HG03045 (cell line): ENCODE data around the gene TTC1.
A peak's percentile ranks its signal among the peaks of the same experiment; 100 is the strongest.
"Not testable (repeated sequence)": the region's sequence is repeated elsewhere in the genome, so short reads cannot be mapped to it uniquely, and the experiment has no call there.

ENCODE experiments used
- ATAC-seq: cut with Tn5 transposase; IDR thresholded peaks from one replicate; pipeline ENCODE4 v1.9.1; 2021; ENCODE audit warnings: mild to moderate bottlenecking, moderate library complexity; ENCODE audit not compliant: unreplicated experiment

The TTC1 gene

GRCh38 chr5:159995907-159996306, 13.0 kb upstream of the TTC1 start:
- ATAC-seq = no peak

DNA sequence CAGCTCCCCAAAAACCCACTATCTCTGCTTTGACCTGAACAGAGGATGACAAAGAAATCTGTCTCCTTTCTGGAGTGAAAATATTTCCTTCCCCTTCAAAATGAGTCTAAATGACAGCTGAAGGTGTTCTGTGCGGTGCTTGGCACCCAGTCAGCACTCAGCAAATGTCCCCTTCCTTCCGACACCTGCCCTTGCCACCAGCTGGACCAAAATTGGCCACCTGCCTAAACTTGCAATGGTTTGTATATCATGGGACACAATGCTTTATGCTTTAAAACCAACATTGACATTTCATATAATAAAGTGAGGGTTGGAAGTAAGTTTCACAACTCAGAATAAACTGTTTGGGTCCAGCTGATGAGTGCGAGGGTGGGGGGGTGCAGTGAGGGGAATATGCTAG, 7.5 kb upstream of the TTC1 start:
- ATAC-seq = no peak

DNA sequence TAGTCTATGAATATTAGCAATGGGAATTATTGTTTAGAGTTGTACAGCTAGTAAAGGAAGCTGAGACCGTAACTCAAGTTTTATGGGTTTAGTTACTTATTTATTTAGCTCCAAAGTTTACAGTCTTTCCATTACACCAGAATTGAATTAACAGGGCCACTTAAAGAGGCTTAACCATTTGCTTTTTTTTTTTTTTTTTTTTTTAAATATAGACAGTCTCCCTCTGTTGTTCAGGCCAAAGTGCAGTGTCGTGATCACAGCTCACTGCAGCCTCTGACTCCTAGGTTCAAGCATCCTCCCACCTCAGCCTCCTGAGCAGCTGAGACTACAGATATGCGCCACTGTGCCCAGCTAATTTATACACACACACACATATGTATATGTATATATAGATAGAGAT, 1.4 kb upstream of the TTC1 start:
- no peak for ATAC-seq

DNA sequence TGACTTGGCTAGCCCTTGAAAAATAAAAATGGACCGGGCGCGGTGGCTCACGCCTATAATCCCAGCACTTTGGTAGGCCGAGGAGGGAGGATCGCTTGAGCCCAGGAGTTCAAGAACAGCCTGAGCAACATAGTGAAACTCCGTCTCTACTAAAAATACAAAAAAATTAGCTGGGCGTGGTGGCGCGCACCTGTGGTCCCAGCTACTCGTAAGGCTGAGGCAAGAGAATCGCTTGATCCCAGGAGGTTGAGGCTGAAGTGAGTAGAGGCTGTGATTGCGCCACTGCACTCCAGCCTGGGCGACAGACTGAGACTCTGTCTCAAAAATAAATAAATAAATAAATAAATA, 436 bp upstream of the TTC1 start:
- not testable (repeated sequence) for ATAC-seq

- peak; percentile 13 for ATAC-seq
Measured at GRCh38 chr5:160009591-160009989, 651 bp downstream of the TTC1 start.

GRCh38 chr5:160011471-160011870, 2.5 kb downstream of the TTC1 start:
- ATAC-seq = no peak

GRCh38 chr5:160014197-160014596, 5.3 kb downstream of the TTC1 start:
- not testable (repeated sequence) for ATAC-seq

GRCh38 chr5:160018945-160019625, 10.1 kb downstream of the TTC1 start:
- ATAC-seq = no peak

DNA sequence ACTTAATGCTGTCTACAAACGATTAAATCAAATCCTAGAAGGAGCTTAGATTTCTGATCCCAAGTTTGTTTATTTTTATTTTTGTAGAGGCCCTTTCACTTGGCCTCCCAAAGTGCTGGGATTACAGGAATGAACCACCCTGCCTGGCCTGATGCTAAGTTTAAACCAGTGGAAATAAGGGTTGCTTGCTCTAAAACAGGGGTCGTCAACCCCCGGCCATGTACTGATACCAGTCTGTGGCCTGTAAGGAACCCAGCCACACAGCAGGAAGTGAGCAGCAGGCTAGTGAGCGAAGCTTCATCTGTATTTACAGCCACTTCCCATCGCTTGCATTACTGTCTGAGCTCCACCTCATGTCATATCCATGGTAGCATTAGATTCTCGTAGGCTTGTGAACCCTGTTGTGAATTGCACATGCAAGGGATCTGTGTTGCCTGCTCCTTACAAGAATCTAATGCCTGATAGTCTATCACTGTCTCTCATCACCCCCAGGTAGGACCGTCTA, 11.4 kb downstream of the TTC1 start:
- ATAC-seq = no peak

- no peak for ATAC-seq
Measured at GRCh38 chr5:160020964-160021363, 12.0 kb downstream of the TTC1 start.

- peak; percentile 84 for ATAC-seq
Measured at GRCh38 chr5:160021831-160022446, 13.0 kb downstream of the TTC1 start.

DNA sequence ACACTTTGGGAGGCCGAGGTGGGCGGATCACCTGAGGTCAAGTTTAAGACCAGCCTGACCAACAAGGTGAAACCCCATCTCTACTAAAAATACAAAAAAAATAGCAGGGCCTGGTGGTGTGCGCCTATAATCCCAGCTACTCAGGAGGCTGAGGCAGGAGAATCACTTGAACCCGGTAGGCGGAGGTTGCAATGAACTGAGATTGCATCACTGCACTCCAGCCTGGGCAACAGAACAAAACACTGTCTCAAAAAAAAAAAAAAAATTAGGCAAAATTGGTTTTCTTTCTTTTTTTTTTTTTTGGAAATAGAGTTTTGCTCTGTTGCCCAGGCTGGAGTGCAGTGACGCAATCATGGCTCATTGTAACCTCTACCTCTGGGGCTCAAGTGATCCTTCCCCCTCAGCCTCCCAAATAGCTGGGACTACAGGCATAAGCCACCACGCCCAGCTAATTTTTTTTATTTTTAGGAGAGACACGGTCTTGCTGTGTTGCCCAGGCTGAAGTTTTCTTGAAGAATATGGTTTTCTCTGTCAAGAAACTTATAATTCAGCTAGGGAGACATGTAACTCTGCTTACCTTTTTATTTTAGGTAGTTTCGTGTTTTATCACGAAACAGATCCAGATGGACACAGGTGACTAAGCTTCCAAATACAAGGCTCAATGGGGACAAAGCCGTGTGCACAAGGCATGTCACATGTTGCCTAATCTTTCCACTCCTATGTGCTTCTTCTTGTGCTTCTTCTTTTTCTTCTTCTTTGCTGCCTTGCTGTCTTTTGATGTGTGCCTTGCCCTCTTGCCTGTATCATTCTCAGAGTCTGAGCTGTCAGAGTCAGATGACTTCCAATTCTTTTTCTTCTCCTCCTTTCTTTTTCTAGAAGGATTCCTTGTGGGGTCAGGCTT, 14.3 kb downstream of the TTC1 start:
- no peak for ATAC-seq

GRCh38 chr5:160023908-160024630, 15.1 kb downstream of the TTC1 start:
- no peak for ATAC-seq

GRCh38 chr5:160029004-160029403, 20.1 kb downstream of the TTC1 start:
- ATAC-seq = no peak

DNA sequence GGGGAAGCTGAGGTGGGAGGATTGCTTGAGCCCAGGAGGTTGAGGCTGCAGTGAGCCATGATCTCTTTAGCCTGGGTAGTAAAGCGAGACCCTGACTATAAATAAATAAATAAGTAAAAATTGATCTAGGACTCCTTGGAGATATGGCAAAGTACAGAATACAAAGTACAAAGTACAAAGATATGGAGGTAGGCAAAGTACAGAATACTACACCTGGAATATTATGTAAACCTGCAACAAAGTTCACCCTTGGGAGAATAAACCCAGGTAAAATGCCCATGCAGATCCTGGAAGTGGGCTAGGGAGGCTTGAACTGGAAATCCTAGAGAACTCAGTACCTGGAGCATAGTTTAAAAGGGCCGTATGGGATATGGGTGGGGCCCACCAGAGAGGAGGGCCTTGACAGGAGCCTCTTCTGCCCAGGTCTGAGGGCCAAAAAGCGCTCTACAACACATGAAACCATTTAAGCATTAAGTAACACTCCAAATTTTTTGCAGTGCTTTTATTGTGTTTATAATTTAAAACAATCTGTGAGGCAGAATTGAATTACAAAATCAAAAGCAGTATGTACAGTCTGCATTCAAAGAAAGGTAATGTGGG, 20.7 kb downstream of the TTC1 start:
- ATAC-seq = no peak

- no peak for ATAC-seq
Measured at GRCh38 chr5:160030631-160031377, 21.9 kb downstream of the TTC1 start.

GRCh38 chr5:160033546-160034252, 24.8 kb downstream of the TTC1 start:
- ATAC-seq = no peak

- ATAC-seq = no peak
Measured at GRCh38 chr5:160036243-160036642, 27.3 kb downstream of the TTC1 start.

DNA sequence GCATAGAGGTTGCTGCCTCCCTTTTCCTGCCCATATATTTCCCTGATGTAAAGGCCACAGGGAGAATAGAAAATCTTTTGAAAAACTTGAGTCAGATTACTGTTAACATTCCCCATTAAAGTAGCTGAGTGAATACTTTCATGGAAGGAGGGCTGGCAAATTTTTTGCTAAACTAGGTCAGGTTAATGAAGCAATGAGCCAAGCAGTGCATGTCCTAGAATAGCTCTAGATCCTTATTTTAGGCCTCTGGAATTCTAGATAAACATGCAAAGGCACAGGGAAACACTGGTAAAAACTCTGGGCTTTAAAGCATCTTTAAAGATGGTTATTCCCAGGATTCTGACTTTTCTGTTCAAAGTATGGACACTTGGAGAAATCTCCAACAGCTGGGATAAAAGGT, 27.9 kb downstream of the TTC1 start:
- ATAC-seq = no peak
